ENCODE data around the gene MAK. TPM values are rescaled to one million over a fixed set of nuclear protein-coding genes. Genes with fewer than 3 reads are reported as not detected.
"Not testable (repeated sequence)": the region's sequence is repeated elsewhere in the genome, so short reads cannot be mapped to it uniquely, and the experiment has no call there.

Gene MAK
- total and polyA plus RNA-seq, 2 experiments from 2014 or later, result 0.18 to 0.77 TPM

- no peaks in the 10 kb centered on the region for H3K36me3 ChIP-seq
- no peaks in the 10 kb centered on the region for H3K27me3 ChIP-seq
- no peak for DNase-seq (ENCODE audit: low read depth in 1 of 2, low spot score in 1 of 2)
- no peaks in the 10 kb centered on the region for H3K9me3 ChIP-seq (ENCODE audit: low read depth)
- no peak for TF ChIP-seq CTCF (IDR thresholded peaks at IDR 0.05; ENCODE audit: low read depth, low read length)
- H3K4me3 ChIP-seq, result no peak overlapping the region
- H3K27ac ChIP-seq, result no peak overlapping the region
- peaks cover 9% of the 10 kb centered on the region for H3K4me1 ChIP-seq (ENCODE audit: low read depth)
Observed at GRCh38 chr6:10834823-10835222, 3.5 kb downstream of the MAK start.

GRCh38 chr6:10831609-10832008 is 6.7 kb downstream of the MAK start:
- Histone ChIP-seq H3K4me1 (ENCODE audit: low read depth) (peaks cover 2% of the 10 kb centered on the region), H3K27ac (no peak overlapping the region), H3K27me3 (no peaks in the 10 kb centered on the region), H3K4me3 (no peak overlapping the region), H3K9me3 (ENCODE audit: low read depth) (no peaks in the 10 kb centered on the region), H3K36me3 (no peaks in the 10 kb centered on the region)
- no peak for DNase-seq (ENCODE audit: low read depth in 1 of 2, low spot score in 1 of 2)
- no peak for TF ChIP-seq CTCF (IDR thresholded peaks at IDR 0.05; ENCODE audit: low read depth, low read length)

- Histone ChIP-seq H3K4me3 (no peak overlapping the region), H3K27me3 (no peaks in the 10 kb centered on the region), H3K9me3 (ENCODE audit: low read depth) (no peaks in the 10 kb centered on the region), H3K4me1 (ENCODE audit: low read depth) (no peaks in the 10 kb centered on the region), H3K36me3 (no peaks in the 10 kb centered on the region), H3K27ac (no peak overlapping the region)
- no peak for DNase-seq (ENCODE audit: low read depth in 1 of 2, low spot score in 1 of 2)
- no peak for TF ChIP-seq CTCF (IDR thresholded peaks at IDR 0.05; ENCODE audit: low read depth, low read length)
Observed at GRCh38 chr6:10824819-10825218, 13.5 kb downstream of the MAK start.

GRCh38 chr6:10824297-10824696 is 14.0 kb downstream of the MAK start:
- no peaks in the 10 kb centered on the region for H3K4me1 ChIP-seq (ENCODE audit: low read depth)

GRCh38 chr6:10814176-10814575 is 24.2 kb downstream of the MAK start:
- not testable (repeated sequence) for H3K4me3 ChIP-seq; DNase-seq (ENCODE audit: low read depth in 1 of 2, low spot score in 1 of 2); H3K9me3 ChIP-seq (ENCODE audit: low read depth); H3K36me3 ChIP-seq; H3K27ac ChIP-seq; H3K27me3 ChIP-seq; H3K4me1 ChIP-seq (ENCODE audit: low read depth)

More at GRCh38 chr6:10824297-10824696, 14.0 kb downstream of the MAK start:
- H3K27me3 ChIP-seq, result no peaks in the 10 kb centered on the region
- no peak overlapping the region for H3K27ac ChIP-seq
- H3K36me3 ChIP-seq, result no peaks in the 10 kb centered on the region
- DNase-seq (ENCODE audit: low read depth in 1 of 2, low spot score in 1 of 2), result no peak
- no peak overlapping the region for H3K4me3 ChIP-seq
- no peak for TF ChIP-seq CTCF (IDR thresholded peaks at IDR 0.05; ENCODE audit: low read depth, low read length)
- no peaks in the 10 kb centered on the region for H3K9me3 ChIP-seq (ENCODE audit: low read depth)

GRCh38 chr6:10809098-10809497 is 29.2 kb downstream of the MAK start:
- Histone ChIP-seq H3K4me3 (no peak overlapping the region), H3K27me3 (no peaks in the 10 kb centered on the region), H3K36me3 (no peaks in the 10 kb centered on the region), H3K27ac (no peak overlapping the region), H3K9me3 (ENCODE audit: low read depth) (no peaks in the 10 kb centered on the region), H3K4me1 (ENCODE audit: low read depth) (no peaks in the 10 kb centered on the region)
- no peak for TF ChIP-seq CTCF (IDR thresholded peaks at IDR 0.05; ENCODE audit: low read depth, low read length)
- peak in 1 of 2 donors; percentile 4 for DNase-seq (ENCODE audit: low read depth in 1 of 2, low spot score in 1 of 2)
